ENCODE results near the gene RCVRN. TPM values are rescaled to one million over a fixed set of nuclear protein-coding genes. Genes with fewer than 3 reads are reported as not detected.

The RCVRN gene
- polyA plus RNA-seq, 4 donors: 0.12 to 0.38 TPM; not detected in 2

DNA sequence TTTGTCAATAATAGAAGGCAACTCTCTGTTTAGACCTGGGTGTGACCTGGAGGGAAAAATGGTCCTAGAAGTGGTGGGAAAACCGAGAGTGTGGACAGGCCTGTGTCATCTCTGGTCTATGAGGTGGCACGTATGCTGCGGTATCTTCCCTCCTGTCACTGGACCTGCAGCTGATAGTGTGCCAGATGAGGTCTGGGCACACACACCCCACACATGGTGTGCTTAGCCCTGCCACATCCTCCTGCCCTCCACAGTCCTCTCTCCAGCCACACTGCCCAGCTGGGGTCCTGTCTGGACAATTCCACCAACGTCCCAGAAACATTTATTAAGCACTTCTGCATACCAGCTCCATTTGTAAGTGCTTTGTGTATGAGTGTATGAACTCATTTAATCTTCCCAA lies 42.1 kb downstream of the RCVRN start:
- Histone ChIP-seq H3K36me3 (ENCODE audit: control insufficient read depth in 3 of 3, insufficient read depth in 2 of 3, low read depth in 1 of 3, low read length in 3 of 3) (no peaks in the 10 kb centered on the region), H3K27ac (ENCODE audit: low read depth in 1 of 3, low read length in 2 of 3) (no peak overlapping the region), H3K4me3 (ENCODE audit: low read depth in 1 of 3, low read length in 3 of 3) (no peak overlapping the region), H3K4me1 (ENCODE audit: control insufficient read depth in 3 of 3, insufficient read depth in 2 of 3, low read depth in 1 of 3, low read length in 2 of 3) (no peaks in the 10 kb centered on the region), H3K9me3 (ENCODE audit: control insufficient read depth in 2 of 2, insufficient read depth in 1 of 2, low read depth in 1 of 2, low read length in 1 of 2) (peaks cover 0 to 5% of the 10 kb centered on the region in 2 donors), H3K27me3 (ENCODE audit: control insufficient read depth in 3 of 3, insufficient read depth in 3 of 3, low read length in 3 of 3) (no peaks in the 10 kb centered on the region)
- DNase-seq: no peak
- FAIRE-seq: no peak
- 54 to 70% (median 58%) methylated on average over 4 of the region's 4 CpGs for WGBS, 3 donors

- no peak overlapping the region for H3K27ac ChIP-seq (ENCODE audit: low read depth in 1 of 3, low read length in 2 of 3)
- peaks cover 0 to 2% (median 0%) of the 10 kb centered on the region in 3 donors for H3K27me3 ChIP-seq (ENCODE audit: control insufficient read depth in 3 of 3, insufficient read depth in 3 of 3, low read length in 3 of 3)
- DNase-seq: no peak
- no peak for FAIRE-seq
- WGBS, 3 donors: 80 to 94% (median 81%) methylated on average over 1 of the region's 1 CpG
- H3K4me1 ChIP-seq (ENCODE audit: control insufficient read depth in 3 of 3, insufficient read depth in 2 of 3, low read depth in 1 of 3, low read length in 2 of 3): no peaks in the 10 kb centered on the region
- no peaks in the 10 kb centered on the region for H3K36me3 ChIP-seq (ENCODE audit: control insufficient read depth in 3 of 3, insufficient read depth in 2 of 3, low read depth in 1 of 3, low read length in 3 of 3)
- H3K4me3 ChIP-seq (ENCODE audit: low read depth in 1 of 3, low read length in 3 of 3): no peak overlapping the region
- peaks cover 0 to 5% of the 10 kb centered on the region in 2 donors for H3K9me3 ChIP-seq (ENCODE audit: control insufficient read depth in 2 of 2, insufficient read depth in 1 of 2, low read depth in 1 of 2, low read length in 1 of 2)
Measured at GRCh38 chr17:9862220-9862619, 42.9 kb downstream of the RCVRN start.

DNA sequence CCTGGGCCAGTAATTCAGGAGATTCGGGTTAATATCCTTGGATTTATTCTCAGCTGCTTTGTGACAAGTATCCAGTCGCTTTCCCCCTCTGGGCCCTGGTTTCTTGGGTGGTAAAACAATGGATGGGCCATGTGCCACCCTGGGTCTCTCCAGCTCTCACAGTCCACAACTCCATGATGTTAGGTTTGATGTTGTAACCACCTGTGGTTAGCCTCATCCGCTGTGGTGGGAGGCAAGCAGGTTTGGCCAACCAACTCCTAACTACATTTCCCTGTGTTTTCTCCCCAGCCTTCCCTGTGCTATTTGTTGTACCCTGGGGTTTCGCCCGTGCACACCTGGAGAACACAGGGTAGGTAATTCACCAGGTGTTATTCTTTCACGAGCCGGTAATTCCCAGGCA lies 44.2 kb downstream of the RCVRN start:
- peaks cover 0 to 5% of the 10 kb centered on the region in 2 donors for H3K9me3 ChIP-seq (ENCODE audit: control insufficient read depth in 2 of 2, insufficient read depth in 1 of 2, low read depth in 1 of 2, low read length in 1 of 2)
- H3K36me3 ChIP-seq (ENCODE audit: control insufficient read depth in 3 of 3, insufficient read depth in 2 of 3, low read depth in 1 of 3, low read length in 3 of 3): no peaks in the 10 kb centered on the region
- H3K27me3 ChIP-seq (ENCODE audit: control insufficient read depth in 3 of 3, insufficient read depth in 3 of 3, low read length in 3 of 3): peaks cover 0 to 4% (median 0%) of the 10 kb centered on the region in 3 donors
- FAIRE-seq: no peak
- no peaks in the 10 kb centered on the region for H3K4me1 ChIP-seq (ENCODE audit: control insufficient read depth in 3 of 3, insufficient read depth in 2 of 3, low read depth in 1 of 3, low read length in 2 of 3)
- 80 to 92% (median 86%) methylated on average over 7 of the region's 7 CpGs for WGBS, 3 donors
- no peak for DNase-seq
- no peak overlapping the region for H3K27ac ChIP-seq (ENCODE audit: low read depth in 1 of 3, low read length in 2 of 3)
- no peak overlapping the region for H3K4me3 ChIP-seq (ENCODE audit: low read depth in 1 of 3, low read length in 3 of 3)

- 85 to 91% (median 88%) methylated on average over 5 of the region's 5 CpGs for WGBS, 3 donors
- no peak for FAIRE-seq
- no peak for DNase-seq
- Histone ChIP-seq H3K36me3 (ENCODE audit: control insufficient read depth in 3 of 3, insufficient read depth in 2 of 3, low read depth in 1 of 3, low read length in 3 of 3) (no peaks in the 10 kb centered on the region), H3K4me3 (ENCODE audit: low read depth in 1 of 3, low read length in 3 of 3) (no peak overlapping the region), H3K27me3 (ENCODE audit: control insufficient read depth in 3 of 3, insufficient read depth in 3 of 3, low read length in 3 of 3) (peaks cover 0 to 4% (median 0%) of the 10 kb centered on the region in 3 donors), H3K27ac (ENCODE audit: low read depth in 1 of 3, low read length in 2 of 3) (no peak overlapping the region), H3K9me3 (ENCODE audit: control insufficient read depth in 2 of 2, insufficient read depth in 1 of 2, low read depth in 1 of 2, low read length in 1 of 2) (peaks cover 0 to 5% of the 10 kb centered on the region in 2 donors), H3K4me1 (ENCODE audit: control insufficient read depth in 3 of 3, insufficient read depth in 2 of 3, low read depth in 1 of 3, low read length in 2 of 3) (no peaks in the 10 kb centered on the region)
Measured at GRCh38 chr17:9859781-9860180, 45.3 kb downstream of the RCVRN start.

DNA sequence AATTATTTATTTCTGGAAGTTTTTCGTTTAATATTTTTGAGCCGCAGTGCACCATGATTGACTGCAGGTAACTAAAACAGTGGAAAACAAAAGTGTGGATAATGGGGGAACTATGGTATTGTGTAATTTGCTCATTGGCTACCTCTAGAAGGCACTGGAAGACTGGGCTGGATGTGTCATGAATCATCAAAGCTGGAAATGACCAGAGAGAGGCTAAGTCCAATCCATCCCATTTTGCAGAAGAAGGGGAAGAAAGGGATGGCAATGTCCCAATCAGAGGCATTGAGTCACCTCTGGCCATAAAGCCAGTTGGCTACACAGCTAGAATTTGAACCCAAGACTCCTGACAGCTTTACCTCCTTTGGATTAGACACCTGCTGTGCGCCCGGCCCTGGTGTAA lies 50.0 kb downstream of the RCVRN start:
- Histone ChIP-seq H3K9me3 (ENCODE audit: control insufficient read depth in 2 of 2, insufficient read depth in 1 of 2, low read depth in 1 of 2, low read length in 1 of 2) (peaks cover 0 to 4% of the 10 kb centered on the region in 2 donors), H3K4me3 (ENCODE audit: low read depth in 1 of 3, low read length in 3 of 3) (no peak overlapping the region), H3K27me3 (ENCODE audit: control insufficient read depth in 3 of 3, insufficient read depth in 3 of 3, low read length in 3 of 3) (peaks cover 0 to 4% (median 0%) of the 10 kb centered on the region in 3 donors), H3K27ac (ENCODE audit: low read depth in 1 of 3, low read length in 2 of 3) (no peak overlapping the region), H3K4me1 (ENCODE audit: control insufficient read depth in 3 of 3, insufficient read depth in 2 of 3, low read depth in 1 of 3, low read length in 2 of 3) (no peaks in the 10 kb centered on the region), H3K36me3 (ENCODE audit: control insufficient read depth in 3 of 3, insufficient read depth in 2 of 3, low read depth in 1 of 3, low read length in 3 of 3) (no peaks in the 10 kb centered on the region)
- no peak for FAIRE-seq
- 76 to 87% (median 85%) methylated on average over 4 of the region's 4 CpGs for WGBS, 3 donors
- no peak for DNase-seq

- H3K27ac ChIP-seq (ENCODE audit: low read depth in 1 of 3, low read length in 2 of 3): no peak overlapping the region
- DNase-seq (no peak), FAIRE-seq (no peak)
- no peaks in the 10 kb centered on the region for H3K9me3 ChIP-seq (ENCODE audit: control insufficient read depth in 2 of 2, insufficient read depth in 1 of 2, low read depth in 1 of 2, low read length in 1 of 2)
- 65 to 80% (median 66%) methylated on average over 5 of the region's 5 CpGs for WGBS, 3 donors
- peaks cover 0 to 4% (median 0%) of the 10 kb centered on the region in 3 donors for H3K27me3 ChIP-seq (ENCODE audit: control insufficient read depth in 3 of 3, insufficient read depth in 3 of 3, low read length in 3 of 3)
- H3K4me1 ChIP-seq (ENCODE audit: control insufficient read depth in 3 of 3, insufficient read depth in 2 of 3, low read depth in 1 of 3, low read length in 2 of 3): no peaks in the 10 kb centered on the region
- no peak overlapping the region for H3K4me3 ChIP-seq (ENCODE audit: low read depth in 1 of 3, low read length in 3 of 3)
- H3K36me3 ChIP-seq (ENCODE audit: control insufficient read depth in 3 of 3, insufficient read depth in 2 of 3, low read depth in 1 of 3, low read length in 3 of 3): no peaks in the 10 kb centered on the region
Measured at GRCh38 chr17:9854255-9854654, 50.8 kb downstream of the RCVRN start.

DNA sequence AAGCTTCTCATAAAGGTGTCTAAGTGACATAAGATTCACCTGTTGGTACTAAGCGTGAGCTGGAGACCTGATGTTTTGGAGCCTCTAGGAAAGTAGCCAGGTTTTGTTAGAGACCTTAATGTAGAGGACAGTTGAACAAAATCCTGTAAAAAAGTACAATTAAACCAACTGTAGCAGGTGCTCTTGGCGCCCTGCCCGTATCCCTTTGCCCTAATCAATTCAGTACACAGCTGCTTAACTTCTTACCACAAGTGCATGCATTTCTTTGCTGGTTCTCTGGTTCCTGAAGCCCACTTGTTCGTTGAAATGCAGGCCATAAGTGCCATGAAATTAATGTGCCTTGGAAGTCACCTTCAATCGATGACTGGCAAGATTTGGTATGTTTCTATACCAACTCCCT lies 54.9 kb downstream of the RCVRN start:
- WGBS, 3 donors: 48 to 74% (median 53%) methylated on average over 5 of the region's 5 CpGs
- H3K27ac ChIP-seq (ENCODE audit: low read depth in 1 of 3, low read length in 2 of 3): no peak overlapping the region
- FAIRE-seq: no peak
- no peaks in the 10 kb centered on the region for H3K4me1 ChIP-seq (ENCODE audit: control insufficient read depth in 3 of 3, insufficient read depth in 2 of 3, low read depth in 1 of 3, low read length in 2 of 3)
- no peaks in the 10 kb centered on the region for H3K27me3 ChIP-seq (ENCODE audit: control insufficient read depth in 3 of 3, insufficient read depth in 3 of 3, low read length in 3 of 3)
- no peak for DNase-seq
- H3K9me3 ChIP-seq (ENCODE audit: control insufficient read depth in 2 of 2, insufficient read depth in 1 of 2, low read depth in 1 of 2, low read length in 1 of 2): no peaks in the 10 kb centered on the region
- H3K36me3 ChIP-seq (ENCODE audit: control insufficient read depth in 3 of 3, insufficient read depth in 2 of 3, low read depth in 1 of 3, low read length in 3 of 3): no peaks in the 10 kb centered on the region
- no peak overlapping the region for H3K4me3 ChIP-seq (ENCODE audit: low read depth in 1 of 3, low read length in 3 of 3)

Other genes starting within 250 kb of the RCVRN start
- 1 to 10 TPM in 1 of 4 donors, under 1 TPM in 2, not detected in 1; 0.15 to 1.1 (median 0.50) TPM for gene DHRS7C, start 113.7 kb downstream of the RCVRN start, polyA plus RNA-seq
- not detected for gene GSG1L2, start 83.2 kb downstream of the RCVRN start, polyA plus RNA-seq
- 1 to 10 TPM in 3 of 4 donors, under 1 TPM in 1; 0.67 to 3.5 (median 3.2) TPM for gene GLP2R, start 79.3 kb downstream of the RCVRN start, polyA plus RNA-seq